H1 (cell line): Measurements from ENCODE around the gene PBOV1. TPM values are rescaled to one million over a fixed set of nuclear protein-coding genes. Genes with fewer than 3 reads are reported as not detected.

Experiments used
- CTCF ChIA-PET: fragments of 300-600 bp; sonication (Branson Sonifier 250); formaldehyde crosslinking; loops from one replicate; lab custom pipeline; 2021; ENCODE audit not compliant: partially characterized antibody; lab: Charles Lee
- POLR2A ChIA-PET: fragments of 300-600 bp; sonication (Branson Sonifier 250); formaldehyde crosslinking; loops from one replicate; lab custom pipeline; 2021; ENCODE audit warnings: inconsistent platforms; ENCODE audit not compliant: partially characterized antibody; lab: Charles Lee
- DNase-seq, 2 experiments: peaks; one replicate each; pipeline versions ENCODE4 v3.0.0 to v3.0.0-alpha.2; 2010 to 2022; ENCODE audit warnings: low spot score in 2 of 2, low read depth in 1 of 2, mixed read lengths in 1 of 2
- FAIRE-seq: peaks from 2 replicates; lab custom pipeline; 2011; peaks lifted over from hg19 to GRCh38; lab: Jason Lieb, UNC
- H2AFZ ChIP-seq: 2 replicates; pipeline ENCODE4 v1.8.1; 2012; ENCODE audit warnings: low read length, inconsistent platforms
- H2AK5ac ChIP-seq: 2 replicates; pipeline ENCODE4 v1.6.1; 2013; ENCODE audit warnings: low read depth, low read length
- H2BK120ac ChIP-seq: replicated peaks from 2 replicates; pipeline ENCODE3; 2013; ENCODE audit warnings: low read depth, low read length, inconsistent platforms
- H2BK12ac ChIP-seq: 2 replicates; pipeline ENCODE4 v1.6.1; 2013; ENCODE audit warnings: low read depth, low read length
- H2BK15ac ChIP-seq: 2 replicates; pipeline ENCODE4 v1.6.1; 2013; ENCODE audit warnings: low read length
- H2BK20ac ChIP-seq: 2 replicates; pipeline ENCODE4 v1.6.1; 2013; ENCODE audit warnings: low read length
- H2BK5ac ChIP-seq: 2 replicates; pipeline ENCODE4 v1.6.1; 2013; ENCODE audit warnings: low read depth, low read length
- H3K14ac ChIP-seq: 2 replicates; pipeline ENCODE4 v1.6.1; 2013; ENCODE audit warnings: inconsistent platforms; ENCODE audit not compliant: insufficient read length
- H3K18ac ChIP-seq: 2 replicates; pipeline ENCODE4 v1.6.1; 2013; ENCODE audit warnings: low read length; ENCODE audit errors: extremely low read depth
- H3K23ac ChIP-seq: 2 replicates; pipeline ENCODE4 v1.6.1; 2013; ENCODE audit warnings: inconsistent platforms; ENCODE audit not compliant: insufficient read length
- H3K23me2 ChIP-seq: 2 replicates; pipeline ENCODE4 v1.6.1; 2013; ENCODE audit warnings: low read depth, low read length
- H3K27ac ChIP-seq: 2 replicates; pipeline ENCODE4 v1.6.1; 2011; ENCODE audit warnings: low read depth, low read length, inconsistent platforms
- H3K27me3 ChIP-seq, 4 experiments: replicated peaks in 1 of 4; 1 replicate in 1 of 4; 2 replicates in 3 of 4; pipeline versions ENCODE4 v1.6.1 to v1.8.1; 2011 to 2013; ENCODE audit warnings: low read length in 3 of 4, mild to moderate bottlenecking in 3 of 4, inconsistent platforms in 2 of 4, mixed read lengths in 2 of 4, moderate library complexity in 1 of 4; ENCODE audit not compliant: control insufficient read depth in 3 of 4, insufficient read depth in 3 of 4; ENCODE audit errors: extremely low read depth in 1 of 4
- H3K36me3 ChIP-seq, 4 experiments: 2 replicates each; pipeline versions ENCODE4 v1.6.1 to v1.8.1; 2011 to 2013; ENCODE audit warnings: mild to moderate bottlenecking in 4 of 4, low read length in 3 of 4, moderate library complexity in 2 of 4, control low read depth in 1 of 4, inconsistent platforms in 1 of 4; ENCODE audit not compliant: insufficient read depth in 4 of 4, control insufficient read depth in 2 of 4
- H3K4ac ChIP-seq: replicated peaks from 2 replicates; pipeline ENCODE3; 2013; ENCODE audit warnings: low read length, low read depth, mixed read lengths, inconsistent platforms; ENCODE audit not compliant: insufficient read length
- H3K4me1 ChIP-seq, 4 experiments: replicated peaks in 1 of 4; 1 replicate in 1 of 4; 2 replicates in 3 of 4; pipeline versions ENCODE4 v1.6.1 to v1.8.1; 2011 to 2013; ENCODE audit warnings: low read length in 3 of 4, inconsistent platforms in 2 of 4, mixed read lengths in 1 of 4; ENCODE audit not compliant: insufficient read depth in 4 of 4, control insufficient read depth in 3 of 4
- H3K4me2 ChIP-seq, 2 experiments: 2 replicates each; pipeline versions ENCODE4 v1.6.1 to v1.8.1; 2011 to 2013; ENCODE audit warnings: low read depth in 2 of 2, low read length in 2 of 2, control low read depth in 1 of 2, inconsistent platforms in 1 of 2, mild to moderate bottlenecking in 1 of 2; ENCODE audit not compliant: insufficient read depth in 1 of 2
- H3K4me3 ChIP-seq, 4 experiments: fragments of 200-600, 300-600 bp in 1 of 4; sonication (generic), shearing (Covaris generic), sonication (Bioruptor Twin) in 1 of 4; 2 replicates each; pipeline versions ENCODE4 v1.5.1 to v1.8.1; 2011 to 2016; ENCODE audit warnings: low read length in 4 of 4, low read depth in 3 of 4, control low read depth in 2 of 4, inconsistent platforms in 2 of 4, mild to moderate bottlenecking in 2 of 4, mixed read lengths in 1 of 4, moderate library complexity in 1 of 4; ENCODE audit not compliant: insufficient read depth in 2 of 4; ENCODE audit errors: extremely low read depth in 1 of 4
- H3K56ac ChIP-seq: replicated peaks from 2 replicates; pipeline ENCODE3; 2013; ENCODE audit warnings: low read depth, mild to moderate bottlenecking, mixed read lengths, low read length, inconsistent platforms; ENCODE audit not compliant: insufficient read length
- H3K79me1 ChIP-seq: 2 replicates; pipeline ENCODE4 v1.6.1; 2013; ENCODE audit warnings: low read depth, low read length, control low read depth
- H3K79me2 ChIP-seq, 2 experiments: 2 replicates each; pipeline versions ENCODE4 v1.6.1 to v1.8.1; 2012 to 2013; ENCODE audit warnings: low read length in 2 of 2, mild to moderate bottlenecking in 2 of 2, inconsistent platforms in 1 of 2; ENCODE audit not compliant: insufficient read depth in 2 of 2, control insufficient read depth in 1 of 2
- H3K9ac ChIP-seq, 4 experiments: replicated peaks in 1 of 4; 1 replicate in 1 of 4; 2 replicates in 3 of 4; pipeline versions ENCODE4 v1.6.1 to v1.8.1; 2011 to 2013; ENCODE audit warnings: low read depth in 3 of 4, low read length in 3 of 4, control low read depth in 2 of 4, mild to moderate bottlenecking in 2 of 4, moderate library complexity in 2 of 4, inconsistent platforms in 1 of 4; ENCODE audit errors: extremely low read depth in 1 of 4
- H3K9me3 ChIP-seq, 2 experiments: 2 replicates each; pipeline versions ENCODE4 v1.6.1 to v1.8.1; 2012 to 2013; ENCODE audit warnings: mild to moderate bottlenecking in 2 of 2, moderate library complexity in 2 of 2, control low read depth in 1 of 2, inconsistent platforms in 1 of 2, low read depth in 1 of 2, low read length in 1 of 2, mixed read lengths in 1 of 2; ENCODE audit not compliant: insufficient read depth in 2 of 2
- H4K20me1 ChIP-seq, 2 experiments: replicated peaks in 1 of 2; 2 replicates each; pipeline versions ENCODE3 to v1.8.1; 2011 to 2013; ENCODE audit warnings: inconsistent platforms in 2 of 2, low read length in 2 of 2, mild to moderate bottlenecking in 1 of 2; ENCODE audit not compliant: insufficient read depth in 2 of 2, control insufficient read depth in 1 of 2
- H4K5ac ChIP-seq: 2 replicates; pipeline ENCODE4 v1.6.1; 2013; ENCODE audit warnings: low read length, low read depth, mixed read lengths, inconsistent platforms; ENCODE audit not compliant: insufficient read length
- H4K8ac ChIP-seq: 2 replicates; pipeline ENCODE4 v1.8.0; 2013; ENCODE audit warnings: mild to moderate bottlenecking, moderate library complexity, low read length, inconsistent platforms; ENCODE audit not compliant: insufficient read depth; ENCODE audit errors: extremely low read depth
- H4K91ac ChIP-seq: replicated peaks from 2 replicates; pipeline ENCODE3; 2013; ENCODE audit warnings: low read length, mixed read lengths, inconsistent platforms; ENCODE audit not compliant: insufficient read length
- SP4 ChIP-seq: IDR thresholded peaks from 2 replicates; pipeline ENCODE4 v1.6.1; 2012; ENCODE audit warnings: low read length, inconsistent platforms
- WGBS, 2 experiments: shearing (Covaris generic) in 1 of 2; methylation state at CpG; one replicate each; pipeline versions ENCODE4 v1.1.6 to v1.1.7; 2013 to 2015; ENCODE audit warnings: low lambda C conversion rate in 2 of 2, mixed read lengths in 2 of 2, inconsistent platforms in 1 of 2, low coverage in 1 of 2, missing lambda C conversion rate in 1 of 2; ENCODE audit not compliant: insufficient replicate concordance in 2 of 2, insufficient coverage in 1 of 2, insufficient read length in 1 of 2; ENCODE audit errors: extremely low coverage in 1 of 2, missing lambda C conversion rate in 1 of 2; 5-methylcytosine and 5-hydroxymethylcytosine counted together
- polyA plus RNA-seq, 7 experiments: library from polyadenylated mRNA; depleted of rRNA in 3 of 7; stranded (reverse) in 5 of 7; unstranded in 2 of 7; fragments of >200 nt in 5 of 7; fragments of 200-250 nt in 2 of 7; gene quantifications; 1 replicate in 5 of 7; 2 replicates in 1 of 7; 4 replicates in 1 of 7; pipeline versions ENCODE4 v1.2.1 to v1.2.3, GENCODE V29; 2011 to 2013; ENCODE audit warnings: missing spikeins in 2 of 7, mixed read lengths in 2 of 7
- total RNA-seq: library from RNA; stranded (reverse); fragmentation: NEBNext Ultra II Directional; extraction: Animal tissue kit (Norgen Biotek cat#: 25700); gene quantifications from 2 replicates; pipeline ENCODE4 v1.2.1, GENCODE V29; 2021

The PBOV1 gene
- total and polyA plus RNA-seq, 2 of the 8 experiments (the other 6 are each of a cell fraction or from before 2014, with no cell fraction given): not detected

- H3K27me3 ChIP-seq: no peaks in the 10 kb centered on the region
- H2AFZ ChIP-seq: no peak overlapping the region
- no peak overlapping the region for H3K4ac ChIP-seq
- ChIA-PET CTCF (interaction anchor here (0.6 to 1.2 kb wide), 6 partner anchors 9 to 121 kb away, joined by 3 to 5 read pairs (median 4); partner anchors contain the start of genes ARFGEF3 and PBOV1), POLR2A (no interaction called here)
- H3K4me2 ChIP-seq: no peak overlapping the region
- no peak overlapping the region for H2AK5ac ChIP-seq
- H3K9me3 ChIP-seq: no peaks in the 10 kb centered on the region
- no peaks in the 10 kb centered on the region for H3K23me2 ChIP-seq
- H3K36me3 ChIP-seq: 0 out of 8 replicates have a peak, but pooled peaks cover 0 to 3% (median 0%) of the 10 kb centered on the region in 4 experiments
- H2BK120ac ChIP-seq: no peak overlapping the region
- 81% methylated on average over 1 of the region's 1 CpG; no CpG with 5 or more reads in 1 of the 2 experiments for WGBS, 2 experiments
- H2BK12ac ChIP-seq: no peak overlapping the region
- no peak overlapping the region for H2BK20ac ChIP-seq
- FAIRE-seq (no peak), DNase-seq (no peak)
- no peak overlapping the region for H4K8ac ChIP-seq
- no peak overlapping the region for H4K91ac ChIP-seq
- no peaks in the 10 kb centered on the region for H3K79me2 ChIP-seq
- no peak overlapping the region for H3K27ac ChIP-seq
- H3K14ac ChIP-seq: no peak overlapping the region
- H3K4me1 ChIP-seq: no peaks in the 10 kb centered on the region
- no peak for TF ChIP-seq SP4
- H4K20me1 ChIP-seq: no peaks in the 10 kb centered on the region
- no peak overlapping the region for H2BK5ac ChIP-seq
- no peak overlapping the region for H3K9ac ChIP-seq
- no peak overlapping the region for H4K5ac ChIP-seq
- no peaks in the 10 kb centered on the region for H3K79me1 ChIP-seq
- H3K18ac ChIP-seq: no peak overlapping the region
- no peak overlapping the region for H3K56ac ChIP-seq
- H2BK15ac ChIP-seq: no peak overlapping the region
- no peak overlapping the region for H3K4me3 ChIP-seq
- H3K23ac ChIP-seq: no peak overlapping the region
Observed at GRCh38 chr6:138235205-138235604, 16.9 kb upstream of the PBOV1 start.
